Lower lobe of right lung (tissue), 2 donors: ENCODE measurements around the gene TACC2. TPM values are rescaled to one million over a fixed set of nuclear protein-coding genes. Genes with fewer than 3 reads are reported as not detected.

Experiments
- ATAC-seq, 2 donors: fragments of 200-7000 bp; cut with Tn5 transposase; one replicate each; pipeline ENCODE4 v1.9.1; 2020 to 2022; ENCODE audit warnings: mild to moderate bottlenecking in 2 of 2, moderate library complexity in 2 of 2
- DNase-seq: peaks from one replicate; pipeline ENCODE4 v3.0.0-alpha.2; 2020
- H3K27ac ChIP-seq: fragments of 200-600 bp; one replicate; pipeline ENCODE4 v1.8.0; 2022
- H3K27me3 ChIP-seq: fragments of 200-600 bp; one replicate; pipeline ENCODE4 v1.8.0; 2022; ENCODE audit warnings: low read depth
- H3K36me3 ChIP-seq: fragments of 200-600 bp; one replicate; pipeline ENCODE4 v1.8.0; 2022; ENCODE audit warnings: mild to moderate bottlenecking
- H3K4me1 ChIP-seq: fragments of 200-600 bp; one replicate; pipeline ENCODE4 v1.8.0; 2022
- H3K4me3 ChIP-seq: fragments of 200-600 bp; one replicate; pipeline ENCODE4 v1.8.0; 2022; ENCODE audit warnings: mild to moderate bottlenecking
- H3K9me3 ChIP-seq: fragments of 200-600 bp; one replicate; pipeline ENCODE4 v1.8.0; 2022
- intact Hi-C: fragments of 100-400 bp; cut with DNase I; formaldehyde crosslinking; loops from one replicate; pipeline ENCODE4 v1.11.0; 2022
- total RNA-seq: library from RNA; stranded (reverse); fragmentation: NEBNext Ultra II Directional; extraction: Animal tissue kit (Norgen Biotek cat#: 25700); gene quantifications from one replicate; pipeline ENCODE4 v1.2.1, GENCODE V29; 2021
- TF ChIP-seq, protein P1 (sequence below): fragments of 200-600 bp; IDR thresholded peaks from one replicate; pipeline ENCODE4 v1.8.0; 2022; ENCODE audit warnings: antibody characterized with exemption, mild to moderate bottlenecking
- donor health status: DM: no; HTN: yes; CAD: no; lungs with severe emphysema.

Gene TACC2
- total RNA-seq, 1 donor from 2014 or later, result 141 TPM

DNA sequence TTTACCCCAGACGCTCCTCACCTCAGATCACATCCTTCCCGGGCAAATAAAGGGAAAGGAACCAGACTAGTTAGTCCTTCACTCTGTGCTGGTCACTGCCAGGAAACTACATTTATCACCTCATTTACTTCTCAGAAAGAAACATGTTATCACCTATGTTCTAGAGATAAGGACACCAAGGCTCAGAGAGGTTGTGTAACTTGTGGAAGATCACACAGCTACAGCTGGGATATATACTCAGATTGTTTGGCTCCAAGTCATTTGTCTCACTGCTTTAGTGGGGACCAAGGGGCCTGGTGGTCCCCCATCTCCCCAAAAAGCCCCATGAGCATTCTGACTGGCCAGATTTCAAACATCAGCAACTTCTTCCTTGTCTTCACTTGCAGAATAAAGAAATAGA, 264.6 kb downstream of the TACC2 start:
- intact Hi-C loops, result no loop called here
- H3K4me1 ChIP-seq, result no peaks in the 10 kb centered on the region
- ATAC-seq (no peak), DNase-seq (no peak)
- no peaks in the 10 kb centered on the region for H3K27me3 ChIP-seq
- H3K36me3 ChIP-seq, result peaks cover 83% of the 10 kb centered on the region
- H3K9me3 ChIP-seq, result no peaks in the 10 kb centered on the region
- H3K4me3 ChIP-seq, result no peak overlapping the region
- TF ChIP-seq, protein P1, sequence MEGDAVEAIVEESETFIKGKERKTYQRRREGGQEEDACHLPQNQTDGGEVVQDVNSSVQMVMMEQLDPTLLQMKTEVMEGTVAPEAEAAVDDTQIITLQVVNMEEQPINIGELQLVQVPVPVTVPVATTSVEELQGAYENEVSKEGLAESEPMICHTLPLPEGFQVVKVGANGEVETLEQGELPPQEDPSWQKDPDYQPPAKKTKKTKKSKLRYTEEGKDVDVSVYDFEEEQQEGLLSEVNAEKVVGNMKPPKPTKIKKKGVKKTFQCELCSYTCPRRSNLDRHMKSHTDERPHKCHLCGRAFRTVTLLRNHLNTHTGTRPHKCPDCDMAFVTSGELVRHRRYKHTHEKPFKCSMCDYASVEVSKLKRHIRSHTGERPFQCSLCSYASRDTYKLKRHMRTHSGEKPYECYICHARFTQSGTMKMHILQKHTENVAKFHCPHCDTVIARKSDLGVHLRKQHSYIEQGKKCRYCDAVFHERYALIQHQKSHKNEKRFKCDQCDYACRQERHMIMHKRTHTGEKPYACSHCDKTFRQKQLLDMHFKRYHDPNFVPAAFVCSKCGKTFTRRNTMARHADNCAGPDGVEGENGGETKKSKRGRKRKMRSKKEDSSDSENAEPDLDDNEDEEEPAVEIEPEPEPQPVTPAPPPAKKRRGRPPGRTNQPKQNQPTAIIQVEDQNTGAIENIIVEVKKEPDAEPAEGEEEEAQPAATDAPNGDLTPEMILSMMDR, result no peak
- H3K27ac ChIP-seq, result no peak overlapping the region

DNA sequence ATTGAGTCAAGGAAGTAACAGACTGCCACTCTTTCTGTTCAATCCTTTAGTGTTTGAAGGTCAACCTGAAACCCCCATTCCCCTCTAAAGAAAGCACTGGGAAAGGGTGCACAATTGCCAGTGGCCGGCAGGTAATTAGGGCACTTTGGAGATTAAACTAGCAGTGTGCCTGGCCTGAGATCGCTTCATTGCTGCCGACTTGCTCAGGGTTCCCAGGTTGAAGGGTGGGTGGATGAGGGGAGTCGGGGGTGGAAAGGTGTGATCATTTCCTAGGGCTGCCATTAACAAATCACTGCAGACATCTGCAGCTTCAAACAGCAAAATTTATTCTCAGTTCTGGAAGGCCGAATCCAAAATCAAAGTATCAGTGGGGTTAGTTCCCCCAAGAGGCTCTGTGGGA, 265.9 kb downstream of the TACC2 start:
- no peak overlapping the region for H3K27ac ChIP-seq
- no peak for ATAC-seq
- no peaks in the 10 kb centered on the region for H3K27me3 ChIP-seq
- no peaks in the 10 kb centered on the region for H3K4me1 ChIP-seq
- DNase-seq, result no peak
- TF ChIP-seq, protein P1, result no peak
- H3K9me3 ChIP-seq, result no peaks in the 10 kb centered on the region
- intact Hi-C loops, result no loop called here
- H3K36me3 ChIP-seq, result peaks cover 70% of the 10 kb centered on the region
- no peak overlapping the region for H3K4me3 ChIP-seq

DNA sequence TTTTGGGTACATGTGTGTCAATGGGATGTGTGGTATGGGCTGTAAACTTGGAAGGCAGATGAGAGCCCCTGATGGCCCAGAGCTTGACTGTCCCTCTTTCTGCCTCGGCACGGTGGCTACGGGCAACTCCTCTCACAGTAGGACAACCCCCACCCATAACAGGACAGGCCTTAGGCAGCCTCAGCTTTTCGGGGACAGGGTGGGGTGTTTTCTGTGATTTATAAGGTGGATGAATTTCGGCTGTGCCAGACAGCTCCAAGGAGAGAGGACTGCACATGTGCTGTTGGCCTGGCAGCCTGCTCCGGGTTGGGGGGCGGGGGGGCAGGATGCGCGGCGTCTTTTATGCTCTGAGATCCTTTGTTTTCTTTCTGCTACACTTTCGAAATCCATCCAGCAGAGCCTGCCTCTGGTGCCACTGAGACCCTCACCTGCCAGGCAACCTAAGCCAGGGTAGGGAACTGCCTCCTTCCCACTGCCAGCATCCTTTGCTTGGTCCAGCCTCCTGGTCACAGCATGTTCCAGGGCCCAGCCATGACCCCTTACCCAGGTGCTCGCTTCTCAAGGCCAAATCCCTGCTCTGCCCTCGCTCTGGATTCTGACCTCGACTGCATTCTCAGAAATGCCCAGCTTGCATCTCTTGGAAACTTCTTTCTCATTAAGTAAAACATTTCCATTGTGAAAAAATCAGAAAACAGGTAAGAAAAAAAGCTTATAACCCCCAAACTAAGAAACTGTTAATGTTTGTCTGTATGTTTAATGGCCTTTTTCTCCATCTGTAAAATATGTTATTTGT, 266.7 kb downstream of the TACC2 start:
- ATAC-seq (no peak), DNase-seq (no peak)
- no peak overlapping the region for H3K27ac ChIP-seq
- TF ChIP-seq, protein P1, result no peak
- no peak overlapping the region for H3K4me3 ChIP-seq
- peaks cover 62% of the 10 kb centered on the region for H3K36me3 ChIP-seq
- no peaks in the 10 kb centered on the region for H3K27me3 ChIP-seq
- intact Hi-C loops, result no loop called here
- no peaks in the 10 kb centered on the region for H3K9me3 ChIP-seq
- no peaks in the 10 kb centered on the region for H3K4me1 ChIP-seq

DNA sequence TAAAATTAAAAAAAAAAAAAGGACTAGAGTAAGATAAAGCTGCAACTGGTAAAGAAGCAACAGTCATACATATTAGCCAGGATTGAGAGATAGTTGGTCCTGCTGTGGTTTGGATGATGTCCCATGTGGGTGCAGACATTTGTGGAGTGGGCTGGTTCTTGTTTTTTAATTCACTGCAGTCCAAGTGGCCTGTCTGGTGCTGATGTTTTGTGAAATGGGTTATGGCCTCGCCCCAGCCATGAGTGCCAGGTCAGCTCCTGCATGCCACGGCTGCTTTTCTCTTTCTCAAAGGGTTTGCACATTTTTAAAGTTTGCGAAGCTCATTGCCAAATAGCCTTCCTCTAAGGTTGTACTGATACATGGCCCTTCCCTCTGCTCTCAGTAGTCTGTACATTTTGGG, 268.1 kb downstream of the TACC2 start:
- intact Hi-C loops, result no loop called here
- H3K4me3 ChIP-seq, result no peak overlapping the region
- DNase-seq, result no peak
- H3K4me1 ChIP-seq, result no peaks in the 10 kb centered on the region
- TF ChIP-seq, protein P1, result no peak
- peaks cover 49% of the 10 kb centered on the region for H3K36me3 ChIP-seq
- H3K27ac ChIP-seq, result no peak overlapping the region
- no peaks in the 10 kb centered on the region for H3K27me3 ChIP-seq
- H3K9me3 ChIP-seq, result no peaks in the 10 kb centered on the region
- ATAC-seq, result no peak

DNA sequence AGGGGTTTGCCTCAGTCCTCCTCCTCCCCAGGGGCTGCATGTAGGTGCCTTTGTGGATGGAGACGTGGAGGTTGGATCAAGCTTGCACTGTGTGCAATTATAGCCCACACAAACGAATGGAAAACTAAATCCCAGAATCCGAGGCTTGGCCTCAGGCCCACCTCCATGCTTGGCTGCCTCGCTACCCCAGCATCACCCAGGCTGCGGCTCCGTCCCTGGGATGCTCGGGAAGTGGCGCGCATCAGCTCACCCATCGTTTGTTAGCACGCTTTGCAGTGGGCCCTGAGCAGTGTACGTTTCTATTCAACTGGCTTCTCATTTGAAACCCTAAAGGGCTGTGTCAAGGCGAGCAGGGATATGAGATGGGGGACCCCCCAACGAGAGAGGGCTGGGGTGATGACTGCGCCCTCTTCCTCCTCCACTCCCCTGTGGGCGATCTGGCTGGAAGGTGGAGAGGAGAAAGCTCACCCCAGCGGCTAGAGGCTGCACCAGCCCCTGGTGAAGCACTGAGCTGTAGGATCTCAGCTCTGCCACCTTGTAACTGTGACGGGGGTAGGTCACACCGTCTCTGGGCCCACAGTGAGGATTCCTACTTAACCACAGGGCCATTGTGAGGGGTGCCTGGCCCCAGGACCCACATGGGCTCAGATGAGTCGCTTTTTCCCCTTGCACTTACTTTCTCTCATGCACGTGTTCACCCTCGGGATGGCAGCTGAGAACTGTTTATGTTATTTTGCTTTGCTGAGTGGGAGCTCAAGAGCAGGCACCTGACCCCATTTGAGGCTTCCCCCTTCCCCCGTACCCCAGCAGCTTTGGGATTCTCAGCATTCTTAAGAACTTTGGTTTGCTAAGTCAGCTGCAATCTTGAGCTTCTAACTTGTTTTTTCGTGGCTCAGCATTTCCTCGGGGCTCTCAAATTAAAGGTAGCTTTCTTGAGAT, 269.4 kb downstream of the TACC2 start:
- no peak overlapping the region for H3K4me3 ChIP-seq
- ATAC-seq (peak; percentile 47 to 53), DNase-seq (no peak)
- H3K27me3 ChIP-seq, result no peaks in the 10 kb centered on the region
- TF ChIP-seq, protein P1, result no peak
- peaks cover 36% of the 10 kb centered on the region for H3K36me3 ChIP-seq
- peaks cover 3% of the 10 kb centered on the region for H3K9me3 ChIP-seq
- H3K27ac ChIP-seq, result no peak overlapping the region
- H3K4me1 ChIP-seq, result no peaks in the 10 kb centered on the region
- intact Hi-C loops, result no loop called here
